HepG2 (cell line): Measurements from ENCODE around the gene MTHFD2. TPM values are rescaled to one million over a fixed set of nuclear protein-coding genes. Genes with fewer than 3 reads are reported as not detected.

ENCODE experiments used
- ATAC-seq: fragments of 200-7000 bp; cut with Tn5 transposase; 3 replicates; pipeline ENCODE4 v1.9.1; 2020; ENCODE audit warnings: mild to moderate bottlenecking, moderate library complexity
- BruUV-seq: library from RNA; stranded (reverse); fragments of 400-500 nt; replicated peaks from 2 replicates; lab custom pipeline; 2021; lab: Mats Ljungman, UMichigan
- CTCF ChIA-PET: fragments of 300-600 bp; formaldehyde crosslinking; extraction: SDS; loops from one replicate; lab custom pipeline; 2021; ENCODE audit warnings: low total read pairs, inconsistent platforms, low intra/inter-chr PET ratio; lab: Yijun Ruan, JAX
- POLR2A ChIA-PET: fragments of 350-600 bp; sonication (Branson Sonifier 250); formaldehyde crosslinking; loops from one replicate; lab custom pipeline; 2020; ENCODE audit warnings: antibody characterized with exemption, inconsistent platforms; lab: Yijun Ruan, JAX
- DNase-seq: peaks from one replicate; pipeline ENCODE4 v3.0.0-alpha.2; 2015; ENCODE audit warnings: low spot score
- FAIRE-seq: peaks from 3 replicates; lab custom pipeline; 2011; peaks lifted over from hg19 to GRCh38; lab: Jason Lieb, UNC
- H2AFZ ChIP-seq: one replicate; pipeline ENCODE4 v1.6.1; 2011; ENCODE audit warnings: low read length, inconsistent platforms
- H3K27ac ChIP-seq: fragments of 300-600 bp; 3 replicates; pipeline ENCODE4 v1.8.0; 2011; ENCODE audit warnings: mixed run types, mild to moderate bottlenecking, mixed read lengths, low read length, inconsistent platforms; ENCODE audit not compliant: insufficient read depth; ENCODE audit errors: extremely low read length
- H3K27me3 ChIP-seq, 2 experiments: fragments of 200-600 bp in 1 of 2; 2 replicates in 1 of 2; 3 replicates in 1 of 2; pipeline versions ENCODE4 v1.6.0 to v1.8.0; 2011; ENCODE audit warnings: low read length in 2 of 2, mild to moderate bottlenecking in 2 of 2, moderate library complexity in 2 of 2, inconsistent platforms in 1 of 2; ENCODE audit not compliant: insufficient read depth in 2 of 2, control insufficient read depth in 1 of 2
- H3K36me3 ChIP-seq, 2 experiments: fragments of 200-600 bp in 1 of 2; replicated peaks in 1 of 2; 2 replicates in 1 of 2; 3 replicates in 1 of 2; pipeline versions ENCODE4 v1.5.1 to v1.8.0; 2011; ENCODE audit warnings: low read length in 2 of 2, inconsistent platforms in 1 of 2; ENCODE audit not compliant: insufficient read depth in 2 of 2, control insufficient read depth in 1 of 2
- H3K4me1 ChIP-seq: 2 replicates; pipeline ENCODE4 v1.5.1; 2012; ENCODE audit warnings: low read length, inconsistent platforms; ENCODE audit not compliant: insufficient read depth
- H3K4me2 ChIP-seq: 2 replicates; pipeline ENCODE4 v1.6.0; 2011; ENCODE audit warnings: low read depth, low read length, inconsistent platforms
- H3K4me3 ChIP-seq, 3 experiments: fragments of 200-600 bp in 1 of 3; sonication (generic), shearing (Covaris generic) in 1 of 3; replicated peaks in 1 of 3; 2 replicates each; pipeline ENCODE4 v1.5.1; 2011 to 2016; ENCODE audit warnings: low read length in 3 of 3, inconsistent platforms in 2 of 3, low read depth in 2 of 3, mild to moderate bottlenecking in 2 of 3, control low read depth in 1 of 3, mixed read lengths in 1 of 3; ENCODE audit not compliant: insufficient read depth in 1 of 3
- H3K79me2 ChIP-seq: one replicate; pipeline ENCODE4 v1.6.1; 2011; ENCODE audit warnings: low read length, inconsistent platforms; ENCODE audit not compliant: insufficient read depth
- H3K9ac ChIP-seq: 2 replicates; pipeline ENCODE4 v1.6.0; 2011; ENCODE audit warnings: mild to moderate bottlenecking, low read depth, low read length, inconsistent platforms; ENCODE audit not compliant: insufficient read depth
- H3K9me3 ChIP-seq: 2 replicates; pipeline ENCODE4 v1.5.1; 2012; ENCODE audit warnings: mild to moderate bottlenecking, low read length
- H4K20me1 ChIP-seq: 2 replicates; pipeline ENCODE4 v1.6.0; 2011; ENCODE audit warnings: inconsistent platforms, mild to moderate bottlenecking, low read length, moderate library complexity; ENCODE audit not compliant: insufficient read depth
- NFATC3 ChIP-seq: sonication (generic); formaldehyde crosslinking; IDR thresholded peaks from 2 replicates; pipeline ENCODE4 v1.5.1; 2020; ENCODE audit warnings: mild to moderate bottlenecking, missing genetic modification reagents
- NR2F1 ChIP-seq, 2 experiments: fragments of 450-650 bp in 1 of 2; formaldehyde crosslinking in 1 of 2; IDR thresholded peaks; 2 replicates each; pipeline versions ENCODE4 v1.5.0 to v1.6.1; 2016 to 2020; ENCODE audit warnings: mild to moderate bottlenecking in 1 of 2, missing compliant biosample characterization in 1 of 2, missing genetic modification reagents in 1 of 2, moderate library complexity in 1 of 2
- TCF7L2 ChIP-seq: IDR thresholded peaks from 2 replicates; pipeline ENCODE4 v1.6.1; 2011; ENCODE audit warnings: mild to moderate bottlenecking, low read depth, low read length, moderate library complexity
- THYN1 ChIP-seq: sonication (generic); formaldehyde crosslinking; IDR thresholded peaks from 2 replicates; pipeline ENCODE4 v1.8.1; 2023; ENCODE audit warnings: low read depth, mild to moderate bottlenecking, moderate library complexity, missing genetic modification reagents, borderline replicate concordance
- ZC3H13 ChIP-seq: sonication (generic); formaldehyde crosslinking; IDR thresholded peaks from 2 replicates; pipeline ENCODE4 v1.8.1; 2023; ENCODE audit warnings: mild to moderate bottlenecking, missing genetic modification reagents, moderate library complexity
- ZNF446 ChIP-seq: sonication (generic); formaldehyde crosslinking; IDR thresholded peaks from 2 replicates; pipeline ENCODE4 v1.5.0; 2020; ENCODE audit warnings: mild to moderate bottlenecking, missing genetic modification reagents
- WGBS: methylation state at CpG from one replicate; pipeline ENCODE4 v1.1.6; 2017; ENCODE audit warnings: low lambda C conversion rate; 5-methylcytosine and 5-hydroxymethylcytosine counted together
- in situ Hi-C: cut with HindIII; loops from 2 replicates; pipeline ENCODE4 v1.10.0; 2017; ENCODE audit warnings: low pct_unique_long_range_greater_than_20kb; ENCODE audit not compliant: extremely low pct_ligation_motif_present
- intact Hi-C: fragments of 100-400 bp; cut with micrococcal nuclease; formaldehyde crosslinking; loops from one replicate; pipeline ENCODE4 v1.10.0; 2022; ENCODE audit not compliant: unreplicated experiment
- polyA plus RNA-seq, 8 experiments: library from polyadenylated mRNA; depleted of rRNA in 3 of 8; stranded (reverse) in 7 of 8; unstranded in 1 of 8; fragments of >200 nt; fragmentation: Illumina TruSeq in 4 of 8; extraction: Trizol in 4 of 8; gene quantifications; 2 replicates each; pipeline versions ENCODE4 v1.2.1 to v1.2.3, GENCODE V29; 2011 to 2016; ENCODE audit warnings: low read depth in 4 of 8, missing spikeins in 1 of 8, mixed read lengths in 1 of 8; ENCODE audit not compliant: insufficient read depth in 1 of 8
- total RNA-seq, 5 experiments: library from RNA; depleted of rRNA; stranded (reverse); fragments of >200 nt; fragmentation: Illumina TruSeq; extraction: Trizol; gene quantifications; 2 replicates each; pipeline ENCODE4 v1.2.3, GENCODE V29; 2016; ENCODE audit warnings: low read depth in 1 of 5
- TF ChIP-seq, protein P1 (sequence below): sonication (generic); formaldehyde crosslinking; IDR thresholded peaks from 2 replicates; pipeline ENCODE4 v1.8.1; 2023; ENCODE audit warnings: mild to moderate bottlenecking, missing genetic modification reagents

MTHFD2 gene
- total and polyA plus RNA-seq, 2 of the 13 experiments (the other 11 are each of a cell fraction or from before 2014, with no cell fraction given), result 188 to 269 TPM

GRCh38 chr2:74225698-74226459 lies 27.5 kb downstream of the MTHFD2 start:
- CTCF ChIA-PET, result no interaction called here
- Histone ChIP-seq H4K20me1 (no peaks in the 10 kb centered on the region), H3K4me3 (no peak overlapping the region), H3K4me2 (no peak overlapping the region), H3K79me2 (no peaks in the 10 kb centered on the region), H3K36me3 (no peaks in the 10 kb centered on the region), H3K9me3 (no peaks in the 10 kb centered on the region)
- in situ Hi-C loops, result no loop called here
- BruUV-seq, result no TSS peak
- TF ChIP-seq, protein P1, sequence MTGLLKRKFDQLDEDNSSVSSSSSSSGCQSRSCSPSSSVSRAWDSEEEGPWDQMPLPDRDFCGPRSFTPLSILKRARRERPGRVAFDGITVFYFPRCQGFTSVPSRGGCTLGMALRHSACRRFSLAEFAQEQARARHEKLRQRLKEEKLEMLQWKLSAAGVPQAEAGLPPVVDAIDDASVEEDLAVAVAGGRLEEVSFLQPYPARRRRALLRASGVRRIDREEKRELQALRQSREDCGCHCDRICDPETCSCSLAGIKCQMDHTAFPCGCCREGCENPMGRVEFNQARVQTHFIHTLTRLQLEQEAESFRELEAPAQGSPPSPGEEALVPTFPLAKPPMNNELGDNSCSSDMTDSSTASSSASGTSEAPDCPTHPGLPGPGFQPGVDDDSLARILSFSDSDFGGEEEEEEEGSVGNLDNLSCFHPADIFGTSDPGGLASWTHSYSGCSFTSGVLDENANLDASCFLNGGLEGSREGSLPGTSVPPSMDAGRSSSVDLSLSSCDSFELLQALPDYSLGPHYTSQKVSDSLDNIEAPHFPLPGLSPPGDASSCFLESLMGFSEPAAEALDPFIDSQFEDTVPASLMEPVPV, result no peak
- TF ChIP-seq NFATC3 (no peak), TCF7L2 (no peak), ZC3H13 (CRISPR knock-in tag) (no peak), ZNF446 (CRISPR knock-in tag) (no peak), NR2F1 (CRISPR knock-in tag; IDR thresholded peaks at IDR 0.05) (no peak), THYN1 (CRISPR knock-in tag) (no peak)
- TF ChIP-seq, all 625 proteins: peak for 0
- Histone ChIP-seq H3K9ac (no peak overlapping the region), H3K27ac (no peak overlapping the region), H3K27me3 (peaks cover 0 to 4% of the 10 kb centered on the region in 2 experiments; a peak in 1 of 5 replicates), H2AFZ (no peak overlapping the region), H3K4me1 (no peaks in the 10 kb centered on the region; the same call in 1 of the 2 replicates)
- DNase-seq, result no peak
- POLR2A ChIA-PET, result no interaction called here
- intact Hi-C loops, result no loop called here
- WGBS, result 48% methylated on average over 3 of the region's 4 CpGs
- peak; percentile 2; the same call in 2 of the 3 replicates for ATAC-seq
- no peak for FAIRE-seq
